SJSA1 (cell line): ENCODE results near the gene NAPEPLD. TPM values are rescaled to one million over a fixed set of nuclear protein-coding genes. Genes with fewer than 3 reads are reported as not detected.
"Not testable (repeated sequence)": the region's sequence is repeated elsewhere in the genome, so short reads cannot be mapped to it uniquely, and the experiment has no call there.

Source experiments
- DNase-seq, 2 experiments: peaks; one replicate each; pipeline ENCODE4 v3.0.0-alpha.2; 2015 to 2020; ENCODE audit warnings: low spot score in 2 of 2, low read depth in 1 of 2
- H3K27ac ChIP-seq: fragments of 250-450 bp; sonication (Bioruptor Pico); 2 replicates; pipeline ENCODE4 v1.5.1; 2020; ENCODE audit warnings: mild to moderate bottlenecking, moderate library complexity
- H3K27me3 ChIP-seq: fragments of 250-450 bp; sonication (Bioruptor Pico); replicated peaks from 2 replicates; pipeline ENCODE4 v1.5.1; 2020; ENCODE audit warnings: mild to moderate bottlenecking, moderate library complexity
- H3K36me3 ChIP-seq: fragments of 250-450 bp; sonication (Bioruptor Pico); 2 replicates; pipeline ENCODE4 v1.5.1; 2020; ENCODE audit warnings: mild to moderate bottlenecking
- H3K4me1 ChIP-seq: fragments of 250-450 bp; sonication (Bioruptor Pico); replicated peaks from 2 replicates; pipeline ENCODE4 v1.6.1; 2021; ENCODE audit warnings: mild to moderate bottlenecking
- H3K4me3 ChIP-seq: fragments of 250-450 bp; sonication (Bioruptor Pico); 2 replicates; pipeline ENCODE4 v1.5.1; 2020; ENCODE audit warnings: mild to moderate bottlenecking
- H3K9me3 ChIP-seq: fragments of 250-450 bp; sonication (Bioruptor Pico); replicated peaks from 2 replicates; pipeline ENCODE4 v1.5.1; 2020; ENCODE audit warnings: mild to moderate bottlenecking
- total RNA-seq: library from RNA; depleted of rRNA; stranded (reverse); fragments of >200 nt; shearing (Covaris generic); gene quantifications from 2 replicates; pipeline ENCODE4 v1.2.3, GENCODE V29; 2014; rRNA removed

The NAPEPLD gene
- total RNA-seq, 1 experiment from 2014 or later, result 3.7 TPM

GRCh38 chr7:103056006-103056405 lies 92.9 kb downstream of the NAPEPLD start:
- not testable (repeated sequence) for H3K27ac ChIP-seq, DNase-seq, H3K27me3 ChIP-seq, H3K9me3 ChIP-seq, H3K4me3 ChIP-seq, H3K36me3 ChIP-seq, H3K4me1 ChIP-seq

- H3K36me3 ChIP-seq, result no peaks in the 10 kb centered on the region
- H3K9me3 ChIP-seq, result no peaks in the 10 kb centered on the region
- DNase-seq, result no peak
- no peaks in the 10 kb centered on the region for H3K4me1 ChIP-seq
- no peaks in the 10 kb centered on the region for H3K27me3 ChIP-seq
- no peak overlapping the region for H3K27ac ChIP-seq
- H3K4me3 ChIP-seq, result no peak overlapping the region
These were observed 97.4 kb downstream of the NAPEPLD start for GRCh38 chr7:103051519-103051918.

Other genes with a start within 250 kb of the NAPEPLD start
- gene LRRC17, start 236.1 kb downstream of the NAPEPLD start, total RNA-seq, result 8.3 and 10.9 TPM in 2 replicates
- 0.16 and 0.18 TPM in 2 replicates for gene FBXL13, start 74.3 kb downstream of the NAPEPLD start, total RNA-seq
- gene ARMC10, start 74.0 kb downstream of the NAPEPLD start, total RNA-seq, result 22.3 and 30.3 TPM in 2 replicates
- gene PMPCB, start 148.3 kb upstream of the NAPEPLD start, total RNA-seq, result 52.0 and 66.1 TPM in 2 replicates
- 25.9 and 29.3 TPM in 2 replicates for gene DNAJC2, start 195.7 kb upstream of the NAPEPLD start, total RNA-seq
- 242 and 260 TPM in 2 replicates for gene PSMC2, start 198.5 kb upstream of the NAPEPLD start, total RNA-seq